HG02623 (cell line): Measurements from ENCODE around the gene PDSS1.

Experiments
- ATAC-seq: cut with Tn5 transposase; IDR thresholded peaks from one replicate; pipeline ENCODE4 v1.9.1; 2021; ENCODE audit warnings: moderate library complexity; ENCODE audit not compliant: unreplicated experiment

Gene PDSS1

GRCh38 chr10:26792758-26793495 lies 95.4 kb downstream of the PDSS1 start:
- ATAC-seq, result no peak
